Adipocyte (in vitro differentiated cells): ENCODE measurements around the gene TMPRSS13.
"Not testable (repeated sequence)": the region's sequence is repeated elsewhere in the genome, so short reads cannot be mapped to it uniquely, and the experiment has no call there.

ENCODE experiments used
- DNase-seq: peaks from one replicate; pipeline ENCODE4 v3.0.0-alpha.2; 2015; ENCODE audit warnings: low read depth
- H3K27me3 ChIP-seq: replicated peaks from 2 replicates; pipeline ENCODE4 v1.7.0; 2013; ENCODE audit warnings: mild to moderate bottlenecking, low read length, moderate library complexity; ENCODE audit not compliant: control insufficient read depth, insufficient read depth
- H3K36me3 ChIP-seq: 2 replicates; pipeline ENCODE4 v1.7.0; 2013; ENCODE audit warnings: low read length, mild to moderate bottlenecking, moderate library complexity; ENCODE audit not compliant: control insufficient read depth, insufficient read depth, severe bottlenecking
- H3K4me1 ChIP-seq: 2 replicates; pipeline ENCODE4 v1.7.0; 2013; ENCODE audit warnings: mild to moderate bottlenecking, low read length, moderate library complexity; ENCODE audit not compliant: control insufficient read depth, insufficient read depth
- H3K4me3 ChIP-seq: 2 replicates; pipeline ENCODE4 v1.7.0; 2013; ENCODE audit warnings: mild to moderate bottlenecking, low read length, moderate library complexity
- H3K9ac ChIP-seq: 2 replicates; pipeline ENCODE4 v1.7.0; 2013; ENCODE audit warnings: mild to moderate bottlenecking, low read length, moderate library complexity
- H3K9me3 ChIP-seq: 2 replicates; pipeline ENCODE4 v1.7.0; 2013; ENCODE audit warnings: mild to moderate bottlenecking, low read length, moderate library complexity; ENCODE audit not compliant: control insufficient read depth

The TMPRSS13 gene

DNA sequence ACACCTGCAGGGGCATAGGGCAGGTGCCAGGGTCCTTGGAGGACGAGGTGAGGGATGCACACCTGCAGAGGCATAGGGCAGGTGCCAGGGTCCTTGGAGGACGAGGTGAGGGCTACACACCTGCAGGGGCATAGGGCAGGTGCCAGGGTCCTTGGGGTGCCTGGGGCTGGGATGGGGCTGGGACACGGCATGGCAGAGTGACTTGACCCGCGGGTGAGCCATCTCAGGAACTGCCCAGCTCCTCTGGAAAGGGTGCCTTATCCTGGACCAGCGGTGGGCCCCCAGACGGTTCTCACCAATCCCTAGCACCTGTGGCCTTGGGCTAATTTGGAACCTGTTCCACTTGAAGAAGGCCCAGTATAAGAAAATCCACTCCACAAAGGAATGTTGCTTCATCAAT lies 3.0 kb downstream of the TMPRSS13 start:
- not testable (repeated sequence) for H3K4me1 ChIP-seq, DNase-seq, H3K4me3 ChIP-seq, H3K9me3 ChIP-seq, H3K36me3 ChIP-seq, H3K9ac ChIP-seq
- peaks cover 54% of the 10 kb centered on the region for H3K27me3 ChIP-seq

GRCh38 chr11:117925198-117925925 lies 3.8 kb downstream of the TMPRSS13 start:
- Histone ChIP-seq H3K27me3 (peaks cover 50% of the 10 kb centered on the region), H3K4me1 (no peaks in the 10 kb centered on the region), H3K9ac (no peak overlapping the region), H3K36me3 (no peaks in the 10 kb centered on the region), H3K9me3 (no peaks in the 10 kb centered on the region), H3K4me3 (no peak overlapping the region)
- DNase-seq: no peak

GRCh38 chr11:117924631-117925170 lies 4.5 kb downstream of the TMPRSS13 start:
- no peak for DNase-seq
- no peak overlapping the region for H3K9ac ChIP-seq
- no peaks in the 10 kb centered on the region for H3K9me3 ChIP-seq
- H3K4me1 ChIP-seq: no peaks in the 10 kb centered on the region
- H3K4me3 ChIP-seq: no peak overlapping the region
- H3K27me3 ChIP-seq: peaks cover 51% of the 10 kb centered on the region
- no peaks in the 10 kb centered on the region for H3K36me3 ChIP-seq

GRCh38 chr11:117923773-117924172 lies 5.4 kb downstream of the TMPRSS13 start:
- Histone ChIP-seq H3K9me3 (no peaks in the 10 kb centered on the region), H3K36me3 (no peaks in the 10 kb centered on the region), H3K9ac (no peak overlapping the region), H3K4me3 (no peak overlapping the region), H3K4me1 (no peaks in the 10 kb centered on the region), H3K27me3 (peaks cover 51% of the 10 kb centered on the region)
- no peak for DNase-seq

GRCh38 chr11:117923275-117923674 lies 5.9 kb downstream of the TMPRSS13 start:
- Histone ChIP-seq H3K27me3 (peaks cover 49% of the 10 kb centered on the region), H3K9me3 (no peaks in the 10 kb centered on the region), H3K4me3 (no peak overlapping the region), H3K4me1 (no peaks in the 10 kb centered on the region), H3K36me3 (no peaks in the 10 kb centered on the region), H3K9ac (no peak overlapping the region)
- DNase-seq: no peak

- Histone ChIP-seq H3K36me3 (no peaks in the 10 kb centered on the region), H3K9me3 (no peaks in the 10 kb centered on the region), H3K4me3 (no peak overlapping the region), H3K9ac (no peak overlapping the region), H3K4me1 (no peaks in the 10 kb centered on the region), H3K27me3 (peaks cover 49% of the 10 kb centered on the region)
- no peak for DNase-seq
Observed at GRCh38 chr11:117921893-117922292, 7.3 kb downstream of the TMPRSS13 start.

DNA sequence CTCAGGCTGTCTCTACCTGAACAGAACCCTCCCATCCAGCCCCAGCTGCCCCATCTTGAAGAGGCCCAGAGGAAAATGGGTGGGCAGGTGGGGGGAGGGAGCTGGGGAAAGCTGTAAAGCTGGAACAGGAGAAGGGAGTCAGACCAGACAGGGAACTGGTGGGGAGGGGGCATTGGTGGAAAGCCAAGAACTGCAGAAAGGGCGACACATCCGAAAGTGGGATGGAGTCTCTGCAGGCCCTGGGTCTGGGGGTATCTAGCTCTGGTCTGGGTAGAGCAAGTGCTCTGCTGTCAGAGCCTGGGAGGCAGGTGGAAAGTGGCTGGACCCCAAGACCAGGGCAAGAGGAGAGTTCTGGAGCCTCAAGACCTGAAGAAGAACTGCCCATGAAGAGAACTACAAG lies 7.7 kb downstream of the TMPRSS13 start:
- no peaks in the 10 kb centered on the region for H3K36me3 ChIP-seq
- H3K9me3 ChIP-seq: no peaks in the 10 kb centered on the region
- no peaks in the 10 kb centered on the region for H3K4me1 ChIP-seq
- no peak overlapping the region for H3K4me3 ChIP-seq
- no peak overlapping the region for H3K9ac ChIP-seq
- H3K27me3 ChIP-seq: peaks cover 49% of the 10 kb centered on the region
- DNase-seq: no peak

DNA sequence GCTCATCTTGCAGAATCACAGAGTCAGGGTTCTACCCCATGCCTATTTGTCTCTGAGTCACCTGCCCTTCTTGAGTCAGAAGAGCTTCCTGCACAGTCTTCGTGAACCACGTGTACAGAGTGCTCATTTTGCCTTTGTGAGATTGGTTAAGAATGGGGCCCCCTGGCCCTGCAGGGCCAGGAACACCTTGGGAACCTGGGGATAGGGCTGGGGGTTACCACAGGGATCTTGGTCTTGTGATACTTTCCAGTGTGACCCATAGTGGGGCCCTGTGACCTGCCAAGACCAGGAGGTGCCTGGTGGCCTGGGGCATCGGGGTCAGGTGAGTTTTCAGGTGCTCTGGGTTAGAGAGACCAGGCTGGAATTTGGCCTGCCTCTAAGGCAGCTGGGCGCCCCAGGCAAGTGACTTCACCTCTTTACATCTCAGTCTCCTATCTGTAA lies 9.4 kb downstream of the TMPRSS13 start:
- no peaks in the 10 kb centered on the region for H3K9me3 ChIP-seq
- H3K9ac ChIP-seq: no peak overlapping the region
- no peak for DNase-seq
- no peak overlapping the region for H3K4me3 ChIP-seq
- H3K27me3 ChIP-seq: peaks cover 51% of the 10 kb centered on the region
- H3K4me1 ChIP-seq: no peaks in the 10 kb centered on the region
- no peaks in the 10 kb centered on the region for H3K36me3 ChIP-seq

DNA sequence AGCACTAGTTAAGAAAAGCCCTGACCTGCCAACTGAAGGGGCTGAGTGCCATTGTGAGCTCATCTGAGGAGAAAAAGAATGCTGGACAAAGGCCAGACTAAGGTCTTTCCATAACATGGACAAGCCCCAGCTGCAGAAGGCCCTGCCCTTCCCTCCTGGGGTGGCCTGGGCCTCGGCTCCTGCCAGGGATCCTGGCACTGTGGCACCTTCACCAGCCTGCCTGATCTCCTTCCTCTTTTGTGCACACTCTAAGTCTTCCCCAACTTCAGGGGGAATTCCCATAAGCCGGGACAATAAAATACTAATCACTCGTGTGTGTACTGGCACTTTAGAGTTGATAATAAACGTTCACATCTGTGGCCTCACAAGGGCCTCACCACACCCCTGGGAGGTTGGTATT lies 9.9 kb downstream of the TMPRSS13 start:
- H3K4me3 ChIP-seq: no peak overlapping the region
- peaks cover 55% of the 10 kb centered on the region for H3K27me3 ChIP-seq
- H3K4me1 ChIP-seq: no peaks in the 10 kb centered on the region
- H3K36me3 ChIP-seq: no peaks in the 10 kb centered on the region
- DNase-seq: no peak
- H3K9ac ChIP-seq: no peak overlapping the region
- no peaks in the 10 kb centered on the region for H3K9me3 ChIP-seq

DNA sequence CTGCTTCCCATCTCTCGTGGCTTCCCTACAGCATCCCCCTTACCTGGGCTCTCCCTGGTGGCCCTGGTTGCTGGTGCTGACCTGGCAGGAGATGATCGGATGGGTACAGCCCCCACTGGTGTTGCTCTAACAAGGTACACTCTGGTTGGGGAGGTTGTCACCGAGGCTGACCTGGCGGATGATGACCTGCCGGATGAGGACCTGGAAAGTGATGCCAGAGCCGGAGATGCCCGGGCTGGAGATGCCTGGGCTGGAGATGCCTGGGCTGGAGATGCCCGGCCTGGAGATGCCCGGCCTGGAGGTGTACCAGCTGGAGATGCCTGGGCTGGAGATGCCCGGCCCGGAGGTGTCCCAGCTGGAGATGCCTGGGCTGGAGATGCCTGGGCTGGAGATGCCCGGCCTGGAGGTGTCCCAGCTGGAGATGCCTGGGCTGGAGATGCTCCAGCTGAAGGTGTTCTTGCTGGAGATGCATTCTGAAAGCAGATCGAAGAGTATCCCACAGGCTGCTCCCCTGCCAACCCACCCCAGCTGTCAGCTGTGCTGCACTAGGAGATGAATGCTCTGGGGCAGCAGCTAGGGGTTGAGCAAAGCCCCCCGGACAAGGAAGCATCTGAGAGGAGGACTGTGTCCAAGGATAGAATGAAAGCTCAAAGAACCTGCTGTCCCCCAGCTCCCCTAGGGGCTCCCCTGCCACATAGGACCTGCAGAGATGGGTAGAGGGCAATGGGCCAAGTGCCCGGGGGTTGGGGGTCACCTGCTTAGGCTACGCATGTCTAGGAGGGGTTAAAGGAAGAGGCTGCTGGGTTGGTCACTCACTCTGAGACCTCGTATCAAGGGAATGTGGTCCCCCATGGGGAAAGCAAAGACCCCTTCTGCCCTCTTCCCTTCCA lies 10.6 kb downstream of the TMPRSS13 start:
- DNase-seq: no peak
- H3K4me1 ChIP-seq: no peaks in the 10 kb centered on the region
- no peak overlapping the region for H3K4me3 ChIP-seq
- no peaks in the 10 kb centered on the region for H3K9me3 ChIP-seq
- no peak overlapping the region for H3K9ac ChIP-seq
- no peaks in the 10 kb centered on the region for H3K36me3 ChIP-seq
- peaks cover 62% of the 10 kb centered on the region for H3K27me3 ChIP-seq

- H3K4me3 ChIP-seq: no peak overlapping the region
- no peaks in the 10 kb centered on the region for H3K4me1 ChIP-seq
- peaks cover 62% of the 10 kb centered on the region for H3K27me3 ChIP-seq
- no peak overlapping the region for H3K9ac ChIP-seq
- H3K36me3 ChIP-seq: no peaks in the 10 kb centered on the region
- no peaks in the 10 kb centered on the region for H3K9me3 ChIP-seq
- DNase-seq: no peak
Observed at GRCh38 chr11:117917591-117918151, 11.5 kb downstream of the TMPRSS13 start.
